ENCODE results near the gene ZBTB24.

GRCh38 chr6:109456710-109457561 lies 26.1 kb downstream of the ZBTB24 start:
- TF ChIP-seq EZH2 (conservative IDR thresholded peaks at IDR 0.05; ENCODE audit: low read depth, low read length) (no peak), CTCF (CRISPR knock-in tag; IDR thresholded peaks at IDR 0.05) (no peak), YEATS2 (CRISPR knock-in tag; IDR thresholded peaks at IDR 0.05; ENCODE audit: borderline replicate concordance) (no peak), ZBTB1 (CRISPR knock-in tag; IDR thresholded peaks at IDR 0.05; ENCODE audit: borderline replicate concordance) (no peak)
